K562 (cell line): ENCODE data around the gene CD34. TPM values are rescaled to one million over a fixed set of nuclear protein-coding genes. Genes with fewer than 3 reads are reported as not detected.

Experiments
- ATAC-seq: fragments of 200-7000 bp; cut with Tn5 transposase; 3 replicates; pipeline ENCODE4 v1.9.1; 2020; ENCODE audit warnings: moderate library complexity
- BruUV-seq: library from RNA; stranded (reverse); fragments of 400-500 nt; replicated peaks from 2 replicates; lab custom pipeline; 2021; lab: Mats Ljungman, UMichigan
- CTCF ChIA-PET: fragments of 300-600 bp; formaldehyde crosslinking; extraction: SDS; loops from one replicate; lab custom pipeline; 2021; ENCODE audit warnings: low intra/inter-chr PET ratio; lab: Yijun Ruan, JAX
- POLR2A ChIA-PET: fragments of 300-600, 350-650 bp; sonication (Branson Sonifier 250); formaldehyde crosslinking; extraction: SDS; loops from one replicate; lab custom pipeline; 2021; ENCODE audit warnings: antibody characterized with exemption, inconsistent platforms; lab: Yijun Ruan, JAX
- DNase-seq, 4 experiments: peaks; one replicate each; pipeline versions ENCODE4 v3.0.0 to v3.0.0-alpha.2; 2011 to 2018; ENCODE audit warnings: low spot score in 3 of 4, mixed read lengths in 3 of 4; ENCODE audit errors: extremely low read depth in 1 of 4
- FAIRE-seq: peaks from 2 replicates; lab custom pipeline; 2011; peaks lifted over from hg19 to GRCh38; lab: Jason Lieb, UNC
- H2AFZ ChIP-seq: 2 replicates; pipeline ENCODE4 v1.6.0; 2011; ENCODE audit warnings: low read depth, low read length, control low read depth, inconsistent platforms
- H3K27ac ChIP-seq: fragments of 200-600 bp; 3 replicates; pipeline ENCODE4 v1.8.0; 2011; ENCODE audit warnings: low read depth, mild to moderate bottlenecking, control low read depth, inconsistent platforms, low read length, moderate library complexity, mixed read lengths; ENCODE audit errors: extremely low read depth
- H3K27me3 ChIP-seq, 2 experiments: fragments of 300-600 bp in 1 of 2; 2 replicates in 1 of 2; 3 replicates in 1 of 2; pipeline versions ENCODE4 v1.6.0 to v1.8.0; 2011; ENCODE audit warnings: inconsistent platforms in 2 of 2, low read length in 2 of 2, mild to moderate bottlenecking in 1 of 2, mixed read lengths in 1 of 2, moderate library complexity in 1 of 2; ENCODE audit not compliant: control insufficient read depth in 2 of 2, insufficient read depth in 2 of 2
- H3K36me3 ChIP-seq: fragments of 300-600 bp; 3 replicates; pipeline ENCODE4 v1.8.0; 2011; ENCODE audit warnings: mild to moderate bottlenecking, low read length, inconsistent platforms; ENCODE audit not compliant: control insufficient read depth, insufficient read depth
- H3K4me1 ChIP-seq, 2 experiments: fragments of 200-600 bp in 1 of 2; replicated peaks in 1 of 2; 2 replicates in 1 of 2; 3 replicates in 1 of 2; pipeline versions ENCODE4 v1.5.1 to v1.8.0; 2011; ENCODE audit warnings: inconsistent platforms in 2 of 2, low read length in 2 of 2, mild to moderate bottlenecking in 1 of 2, mixed read lengths in 1 of 2, moderate library complexity in 1 of 2; ENCODE audit not compliant: control insufficient read depth in 2 of 2, insufficient read depth in 2 of 2
- H3K4me2 ChIP-seq: 2 replicates; pipeline ENCODE4 v1.6.1; 2011; ENCODE audit warnings: low read length, control low read depth, inconsistent platforms, mixed read lengths; ENCODE audit not compliant: insufficient read depth
- H3K4me3 ChIP-seq: fragments of 200-600 bp; sonication (generic), shearing (Covaris generic); 2 replicates; pipeline ENCODE4 v1.5.1; 2016; ENCODE audit warnings: control low read depth, inconsistent platforms
- H3K79me2 ChIP-seq: fragments of 200-600 bp; 3 replicates; pipeline ENCODE4 v1.8.0; 2011; ENCODE audit warnings: low read length, inconsistent platforms; ENCODE audit not compliant: control insufficient read depth, insufficient read depth
- H3K9ac ChIP-seq, 2 experiments: 2 replicates each; pipeline versions ENCODE4 v1.6.0 to v1.6.1; 2011; ENCODE audit warnings: low read depth in 2 of 2, low read length in 2 of 2, control low read depth in 1 of 2, inconsistent platforms in 1 of 2, mild to moderate bottlenecking in 1 of 2, mixed read lengths in 1 of 2; ENCODE audit not compliant: insufficient read depth in 1 of 2
- H3K9me1 ChIP-seq: one replicate; pipeline ENCODE4 v1.6.0; 2011; ENCODE audit warnings: inconsistent platforms, mild to moderate bottlenecking, low read length, moderate library complexity; ENCODE audit not compliant: control insufficient read depth, insufficient read depth
- H3K9me3 ChIP-seq: replicated peaks from 2 replicates; pipeline ENCODE4 v1.5.1; 2011; ENCODE audit warnings: low read depth, low read length, inconsistent platforms; ENCODE audit not compliant: control insufficient read depth, insufficient read depth
- H4K20me1 ChIP-seq: replicated peaks from 2 replicates; pipeline ENCODE4 v1.6.1; 2011; ENCODE audit warnings: low read length, inconsistent platforms, mixed read lengths; ENCODE audit not compliant: control insufficient read depth, insufficient read depth
- MEIS2 ChIP-seq: fragments of 450-650 bp; IDR thresholded peaks from 2 replicates; pipeline ENCODE4 v1.6.1; 2014; ENCODE audit warnings: mild to moderate bottlenecking; ENCODE audit not compliant: partially characterized antibody
- NFYB ChIP-seq: IDR thresholded peaks from 2 replicates; pipeline ENCODE4 v1.6.1; 2011; ENCODE audit warnings: mild to moderate bottlenecking, moderate library complexity; ENCODE audit not compliant: insufficient read length; ENCODE audit errors: extremely low read depth
- PCBP1 ChIP-seq: fragments of 200-400 bp; formaldehyde crosslinking; IDR thresholded peaks from 2 replicates; pipeline ENCODE4 v1.6.1; 2018; ENCODE audit warnings: mild to moderate bottlenecking, low read depth, low read length; ENCODE audit not compliant: poor library complexity, severe bottlenecking
- SAP30 ChIP-seq: fragments of 200-600 bp; sonication (generic); IDR thresholded peaks from 2 replicates; pipeline ENCODE4 v1.6.1; 2012; ENCODE audit warnings: borderline replicate concordance, low read depth, mild to moderate bottlenecking, moderate library complexity, low read length, control low read depth, inconsistent platforms; ENCODE audit not compliant: insufficient read depth, poor library complexity, severe bottlenecking
- WGBS: fragments of 100-300 bp; shearing (Covaris generic); methylation state at CpG from one replicate; pipeline ENCODE4 v1.1.6; 2016; ENCODE audit warnings: low coverage, mixed read lengths; ENCODE audit not compliant: insufficient coverage; ENCODE audit errors: missing lambda C conversion rate; 5-methylcytosine and 5-hydroxymethylcytosine counted together
- in situ Hi-C: fragments of 300-500 bp; cut with MboI; formaldehyde crosslinking; loops from 4 replicates; pipeline ENCODE4 v1.15.0; 2018; ENCODE audit warnings: inconsistent platforms, mixed read lengths
- intact Hi-C: fragments of 100-400 bp; cut with micrococcal nuclease; formaldehyde crosslinking; loops from 2 replicates; pipeline ENCODE4 v1.14.2; 2022
- polyA plus RNA-seq, 8 experiments: library from polyadenylated mRNA; depleted of rRNA in 4 of 8; stranded (reverse) in 5 of 8; unstranded in 3 of 8; fragments of >200 nt; fragmentation: Nextera tagmentation in 2 of 8; fragmentation: Illumina TruSeq in 1 of 8; extraction: Ambion mirVana in 2 of 8; extraction: Trizol in 1 of 8; gene quantifications; 2 replicates each; pipeline versions ENCODE4 v1.2.1 to v1.2.3, GENCODE V29; 2011 to 2014; ENCODE audit warnings: inconsistent platforms in 1 of 8, missing spikeins in 1 of 8
- total RNA-seq, 7 experiments: library from RNA; depleted of rRNA in 6 of 7; stranded (reverse); fragments of >200 nt in 6 of 7; fragmentation: Illumina TruSeq in 2 of 7; extraction: Trizol in 2 of 7; gene quantifications; 2 replicates each; pipeline versions ENCODE4 v1.2.1 to v1.2.3, GENCODE V29; 2011 to 2021; ENCODE audit warnings: low replicate concordance in 1 of 7

CD34 gene
- total and polyA plus RNA-seq, 9 of the 15 experiments (the other 6 are each of a cell fraction or from before 2014, with no cell fraction given): not detected

GRCh38 chr1:207948536-207949250 is 37.8 kb upstream of the CD34 start:
- H3K9me3 ChIP-seq: no peaks in the 10 kb centered on the region
- no peak overlapping the region for H3K4me2 ChIP-seq
- 5% methylated on average over 3 of the region's 3 CpGs for WGBS
- no peaks in the 10 kb centered on the region for H3K4me1 ChIP-seq
- in situ Hi-C loops: no loop called here
- H3K27me3 ChIP-seq: peaks cover 0 to 4% of the 10 kb centered on the region in 2 experiments; a peak in 3 of 5 replicates
- no peaks in the 10 kb centered on the region for H3K36me3 ChIP-seq
- no peaks in the 10 kb centered on the region for H3K79me2 ChIP-seq
- ChIA-PET CTCF (no interaction called here), POLR2A (no interaction called here)
- H3K9me1 ChIP-seq: no peaks in the 10 kb centered on the region
- H2AFZ ChIP-seq: no peak overlapping the region
- BruUV-seq: no TSS peak
- TF ChIP-seq NFYB (no peak), PCBP1 (no peak), MEIS2 (peak; percentile 25), SAP30 (no peak)
- TF ChIP-seq, all 486 proteins: peak for 1
- intact Hi-C loops: no loop called here
- ATAC-seq (no peak), FAIRE-seq (no peak), DNase-seq (no peak)
- Histone ChIP-seq H3K27ac (no peak overlapping the region), H3K9ac (no peak overlapping the region), H4K20me1 (no peaks in the 10 kb centered on the region), H3K4me3 (no peak overlapping the region)
